ENCODE results near the gene ZFP36L2.

DNA sequence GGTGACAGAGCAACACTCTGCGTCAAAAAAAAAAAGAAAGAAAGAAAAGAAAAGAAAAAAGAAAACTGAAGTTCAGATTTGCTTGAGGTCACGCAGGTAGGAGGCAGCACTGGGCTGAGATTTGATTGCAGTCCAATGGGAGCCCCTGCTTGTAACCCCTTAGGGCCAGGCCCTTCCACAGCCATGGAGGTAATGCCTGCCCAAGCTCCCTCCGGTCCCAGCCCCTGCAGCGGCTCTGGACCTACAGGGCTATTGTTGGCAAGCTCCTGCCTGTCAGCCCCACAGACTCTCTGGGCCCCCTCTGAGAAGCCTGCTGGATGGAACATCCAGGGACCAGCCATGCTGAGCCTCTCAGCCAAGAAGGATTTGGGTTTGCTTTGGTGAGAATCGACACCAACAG, 12.2 kb downstream of the ZFP36L2 start:
- TF ChIP-seq, protein P1, sequence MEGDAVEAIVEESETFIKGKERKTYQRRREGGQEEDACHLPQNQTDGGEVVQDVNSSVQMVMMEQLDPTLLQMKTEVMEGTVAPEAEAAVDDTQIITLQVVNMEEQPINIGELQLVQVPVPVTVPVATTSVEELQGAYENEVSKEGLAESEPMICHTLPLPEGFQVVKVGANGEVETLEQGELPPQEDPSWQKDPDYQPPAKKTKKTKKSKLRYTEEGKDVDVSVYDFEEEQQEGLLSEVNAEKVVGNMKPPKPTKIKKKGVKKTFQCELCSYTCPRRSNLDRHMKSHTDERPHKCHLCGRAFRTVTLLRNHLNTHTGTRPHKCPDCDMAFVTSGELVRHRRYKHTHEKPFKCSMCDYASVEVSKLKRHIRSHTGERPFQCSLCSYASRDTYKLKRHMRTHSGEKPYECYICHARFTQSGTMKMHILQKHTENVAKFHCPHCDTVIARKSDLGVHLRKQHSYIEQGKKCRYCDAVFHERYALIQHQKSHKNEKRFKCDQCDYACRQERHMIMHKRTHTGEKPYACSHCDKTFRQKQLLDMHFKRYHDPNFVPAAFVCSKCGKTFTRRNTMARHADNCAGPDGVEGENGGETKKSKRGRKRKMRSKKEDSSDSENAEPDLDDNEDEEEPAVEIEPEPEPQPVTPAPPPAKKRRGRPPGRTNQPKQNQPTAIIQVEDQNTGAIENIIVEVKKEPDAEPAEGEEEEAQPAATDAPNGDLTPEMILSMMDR (conservative IDR thresholded peaks at IDR 0.05; ENCODE audit: low read depth in 2 of 2) = peak; percentile 44 to 55; a peak in 3 of 4 replicates
- TF ChIP-seq EZH2phosphoT487 (IDR thresholded peaks at IDR 0.05; ENCODE audit: unreplicated experiment) (no peak), CREB1 (CRISPR knock-in tag; IDR thresholded peaks at IDR 0.05; ENCODE audit: low read depth) (no peak), EZH2 (IDR thresholded peaks at IDR 0.05; ENCODE audit: low read depth, unreplicated experiment) (no peak), POLR2AphosphoS5 (IDR thresholded peaks at IDR 0.05; ENCODE audit: low read depth) (no peak), ZNF331 (CRISPR knock-in tag; IDR thresholded peaks at IDR 0.05; ENCODE audit: low read depth) (no peak), NANOG (IDR thresholded peaks at IDR 0.05; ENCODE audit: borderline replicate concordance) (no peak), STAT1 (IDR thresholded peaks at IDR 0.05; ENCODE audit: unreplicated experiment) (no peak), JUNB (IDR thresholded peaks at IDR 0.05; ENCODE audit: unreplicated experiment) (no peak)
- TF ChIP-seq, protein P2, sequence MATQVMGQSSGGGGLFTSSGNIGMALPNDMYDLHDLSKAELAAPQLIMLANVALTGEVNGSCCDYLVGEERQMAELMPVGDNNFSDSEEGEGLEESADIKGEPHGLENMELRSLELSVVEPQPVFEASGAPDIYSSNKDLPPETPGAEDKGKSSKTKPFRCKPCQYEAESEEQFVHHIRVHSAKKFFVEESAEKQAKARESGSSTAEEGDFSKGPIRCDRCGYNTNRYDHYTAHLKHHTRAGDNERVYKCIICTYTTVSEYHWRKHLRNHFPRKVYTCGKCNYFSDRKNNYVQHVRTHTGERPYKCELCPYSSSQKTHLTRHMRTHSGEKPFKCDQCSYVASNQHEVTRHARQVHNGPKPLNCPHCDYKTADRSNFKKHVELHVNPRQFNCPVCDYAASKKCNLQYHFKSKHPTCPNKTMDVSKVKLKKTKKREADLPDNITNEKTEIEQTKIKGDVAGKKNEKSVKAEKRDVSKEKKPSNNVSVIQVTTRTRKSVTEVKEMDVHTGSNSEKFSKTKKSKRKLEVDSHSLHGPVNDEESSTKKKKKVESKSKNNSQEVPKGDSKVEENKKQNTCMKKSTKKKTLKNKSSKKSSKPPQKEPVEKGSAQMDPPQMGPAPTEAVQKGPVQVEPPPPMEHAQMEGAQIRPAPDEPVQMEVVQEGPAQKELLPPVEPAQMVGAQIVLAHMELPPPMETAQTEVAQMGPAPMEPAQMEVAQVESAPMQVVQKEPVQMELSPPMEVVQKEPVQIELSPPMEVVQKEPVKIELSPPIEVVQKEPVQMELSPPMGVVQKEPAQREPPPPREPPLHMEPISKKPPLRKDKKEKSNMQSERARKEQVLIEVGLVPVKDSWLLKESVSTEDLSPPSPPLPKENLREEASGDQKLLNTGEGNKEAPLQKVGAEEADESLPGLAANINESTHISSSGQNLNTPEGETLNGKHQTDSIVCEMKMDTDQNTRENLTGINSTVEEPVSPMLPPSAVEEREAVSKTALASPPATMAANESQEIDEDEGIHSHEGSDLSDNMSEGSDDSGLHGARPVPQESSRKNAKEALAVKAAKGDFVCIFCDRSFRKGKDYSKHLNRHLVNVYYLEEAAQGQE (IDR thresholded peaks at IDR 0.05; ENCODE audit: unreplicated experiment) = no peak
- TF ChIP-seq, protein P3, sequence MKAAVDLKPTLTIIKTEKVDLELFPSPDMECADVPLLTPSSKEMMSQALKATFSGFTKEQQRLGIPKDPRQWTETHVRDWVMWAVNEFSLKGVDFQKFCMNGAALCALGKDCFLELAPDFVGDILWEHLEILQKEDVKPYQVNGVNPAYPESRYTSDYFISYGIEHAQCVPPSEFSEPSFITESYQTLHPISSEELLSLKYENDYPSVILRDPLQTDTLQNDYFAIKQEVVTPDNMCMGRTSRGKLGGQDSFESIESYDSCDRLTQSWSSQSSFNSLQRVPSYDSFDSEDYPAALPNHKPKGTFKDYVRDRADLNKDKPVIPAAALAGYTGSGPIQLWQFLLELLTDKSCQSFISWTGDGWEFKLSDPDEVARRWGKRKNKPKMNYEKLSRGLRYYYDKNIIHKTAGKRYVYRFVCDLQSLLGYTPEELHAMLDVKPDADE (IDR thresholded peaks at IDR 0.05) = no peak

Measured in GM23338 (cell line).